OCI-LY1 (cell line): Measurements from ENCODE around the gene TMEM87A.

Experiments
- H2AFZ ChIP-seq: fragments of 200-600 bp; sonication (generic), shearing (Covaris generic); 2 replicates; pipeline ENCODE4 v1.6.0; 2014; ENCODE audit warnings: antibody characterized with exemption, mild to moderate bottlenecking, low read length
- H3F3A ChIP-seq: fragments of 200-600 bp; sonication (generic), shearing (Covaris generic); 2 replicates; pipeline ENCODE4 v1.6.0; 2014; ENCODE audit warnings: mild to moderate bottlenecking, antibody characterized with exemption, low read length, moderate library complexity; ENCODE audit not compliant: insufficient read depth
- H3K27ac ChIP-seq: fragments of 200-600 bp; sonication (generic); 2 replicates; pipeline ENCODE4 v1.5.1; 2014; ENCODE audit warnings: low read length, mixed run types, mild to moderate bottlenecking, low read depth; ENCODE audit not compliant: poor library complexity, severe bottlenecking
- H3K27me3 ChIP-seq: fragments of 200-600 bp; sonication (generic); 2 replicates; pipeline ENCODE4 v1.6.0; 2014; ENCODE audit warnings: antibody characterized with exemption, mild to moderate bottlenecking, low read length, moderate library complexity; ENCODE audit not compliant: insufficient read depth
- H3K36me3 ChIP-seq: fragments of 200-600 bp; sonication (generic); 2 replicates; pipeline ENCODE4 v1.6.1; 2014; ENCODE audit warnings: mild to moderate bottlenecking, antibody characterized with exemption, low read length, moderate library complexity, mixed read lengths; ENCODE audit not compliant: insufficient read depth
- H3K4me1 ChIP-seq: fragments of 200-600 bp; sonication (generic); 2 replicates; pipeline ENCODE4 v1.5.1; 2014; ENCODE audit warnings: mild to moderate bottlenecking, low read length, moderate library complexity; ENCODE audit not compliant: insufficient read depth, severe bottlenecking
- H3K4me2 ChIP-seq: fragments of 200-600 bp; sonication (generic), shearing (Covaris generic); 2 replicates; pipeline ENCODE4 v1.6.1; 2014; ENCODE audit warnings: low read length
- H3K4me3 ChIP-seq: fragments of 200-600 bp; sonication (generic); 2 replicates; pipeline ENCODE4 v1.5.1; 2014; ENCODE audit warnings: low read length, low read depth, mild to moderate bottlenecking, mixed read lengths; ENCODE audit not compliant: poor library complexity, severe bottlenecking
- H3K79me2 ChIP-seq: fragments of 200-600 bp; shearing (Covaris generic); 2 replicates; pipeline ENCODE4 v1.6.1; 2016; ENCODE audit warnings: mixed run types, low read length, mixed read lengths; ENCODE audit not compliant: insufficient read depth
- H3K9ac ChIP-seq: fragments of 200-600 bp; sonication (generic), shearing (Covaris generic); 2 replicates; pipeline ENCODE4 v1.6.1; 2014; ENCODE audit warnings: mild to moderate bottlenecking, low read length, mixed read lengths
- H3K9me2 ChIP-seq: fragments of 200-600 bp; sonication (generic), shearing (Covaris generic); 2 replicates; pipeline ENCODE4 v1.6.1; 2014; ENCODE audit warnings: low read depth, mild to moderate bottlenecking, low read length, mixed read lengths
- H3K9me3 ChIP-seq: fragments of 200-600 bp; shearing (Covaris generic); 2 replicates; pipeline ENCODE4 v1.6.1; 2014; ENCODE audit warnings: low read length, mixed read lengths
- H4K20me1 ChIP-seq: fragments of 200-600 bp; sonication (generic), shearing (Covaris generic); 2 replicates; pipeline ENCODE4 v1.6.0; 2016; ENCODE audit warnings: mild to moderate bottlenecking, low read length; ENCODE audit not compliant: insufficient read depth
- EZH2 ChIP-seq: fragments of 200-600 bp; sonication (generic), shearing (Covaris generic); IDR thresholded peaks from 2 replicates; pipeline ENCODE4 v1.8.0; 2017; ENCODE audit warnings: borderline replicate concordance, mixed run types, mild to moderate bottlenecking, antibody characterized with exemption, low read length, moderate library complexity, mixed read lengths
- TF ChIP-seq, protein P1 (sequence below): fragments of 200-600 bp; sonication (generic), shearing (Covaris generic); IDR thresholded peaks from 2 replicates; pipeline ENCODE4 v1.5.1; 2017; ENCODE audit warnings: mild to moderate bottlenecking, antibody characterized with exemption, low read length, moderate library complexity, mixed read lengths

Gene TMEM87A

DNA sequence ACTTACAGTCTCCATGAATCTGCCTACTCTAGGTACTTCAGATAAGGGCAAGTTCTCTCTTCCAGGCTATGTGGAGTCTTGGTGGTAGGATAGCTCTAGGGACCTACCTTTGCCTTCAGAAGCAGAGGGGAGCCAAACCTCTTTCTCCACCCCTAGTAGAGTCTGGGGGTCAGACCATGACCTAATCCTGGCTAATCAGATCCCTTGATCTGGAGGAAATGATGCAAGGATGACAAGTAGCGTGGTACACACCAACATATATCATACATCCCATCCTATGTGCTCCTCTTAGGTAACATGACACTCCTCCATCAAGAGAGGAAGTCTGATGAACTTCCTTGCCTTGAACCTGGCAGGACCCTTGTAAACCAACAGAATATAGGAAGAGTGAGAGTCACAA is 101.4 kb downstream of the TMEM87A start:
- no peaks in the 10 kb centered on the region for H3F3A ChIP-seq
- no peak overlapping the region for H3K4me3 ChIP-seq
- no peak overlapping the region for H3K27ac ChIP-seq
- no peaks in the 10 kb centered on the region for H3K4me1 ChIP-seq
- no peak overlapping the region for H2AFZ ChIP-seq
- peaks cover 88% of the 10 kb centered on the region for H3K36me3 ChIP-seq
- TF ChIP-seq, protein P1, sequence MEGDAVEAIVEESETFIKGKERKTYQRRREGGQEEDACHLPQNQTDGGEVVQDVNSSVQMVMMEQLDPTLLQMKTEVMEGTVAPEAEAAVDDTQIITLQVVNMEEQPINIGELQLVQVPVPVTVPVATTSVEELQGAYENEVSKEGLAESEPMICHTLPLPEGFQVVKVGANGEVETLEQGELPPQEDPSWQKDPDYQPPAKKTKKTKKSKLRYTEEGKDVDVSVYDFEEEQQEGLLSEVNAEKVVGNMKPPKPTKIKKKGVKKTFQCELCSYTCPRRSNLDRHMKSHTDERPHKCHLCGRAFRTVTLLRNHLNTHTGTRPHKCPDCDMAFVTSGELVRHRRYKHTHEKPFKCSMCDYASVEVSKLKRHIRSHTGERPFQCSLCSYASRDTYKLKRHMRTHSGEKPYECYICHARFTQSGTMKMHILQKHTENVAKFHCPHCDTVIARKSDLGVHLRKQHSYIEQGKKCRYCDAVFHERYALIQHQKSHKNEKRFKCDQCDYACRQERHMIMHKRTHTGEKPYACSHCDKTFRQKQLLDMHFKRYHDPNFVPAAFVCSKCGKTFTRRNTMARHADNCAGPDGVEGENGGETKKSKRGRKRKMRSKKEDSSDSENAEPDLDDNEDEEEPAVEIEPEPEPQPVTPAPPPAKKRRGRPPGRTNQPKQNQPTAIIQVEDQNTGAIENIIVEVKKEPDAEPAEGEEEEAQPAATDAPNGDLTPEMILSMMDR, result no peak
- TF ChIP-seq EZH2, result no peak
- no peaks in the 10 kb centered on the region for H3K9me2 ChIP-seq
- H3K9ac ChIP-seq, result no peak overlapping the region
- no peak overlapping the region for H3K4me2 ChIP-seq
- H3K79me2 ChIP-seq, result no peaks in the 10 kb centered on the region
- no peaks in the 10 kb centered on the region for H4K20me1 ChIP-seq
- no peaks in the 10 kb centered on the region for H3K27me3 ChIP-seq
- H3K9me3 ChIP-seq, result no peaks in the 10 kb centered on the region

DNA sequence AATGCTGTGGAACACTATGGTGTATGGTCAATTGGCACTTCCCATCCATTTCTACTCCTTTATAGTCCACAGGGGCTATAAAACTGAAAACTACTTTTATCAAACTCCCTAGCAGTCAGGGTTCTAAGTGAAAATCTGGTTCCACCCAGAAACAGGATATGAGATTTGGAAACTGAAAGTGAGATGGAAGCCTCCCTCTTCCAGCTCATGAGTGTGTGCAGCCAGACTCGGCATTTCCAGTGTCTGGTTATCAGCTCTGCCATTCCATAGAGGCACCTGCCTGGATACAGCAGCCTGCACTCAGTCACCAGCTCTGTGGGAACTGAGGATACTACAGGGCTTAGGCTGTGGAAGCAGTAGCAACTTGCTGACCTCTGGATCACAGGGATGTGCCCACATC is 102.1 kb downstream of the TMEM87A start:
- Histone ChIP-seq H2AFZ (no peak overlapping the region), H3K4me2 (no peak overlapping the region), H3F3A (no peaks in the 10 kb centered on the region), H3K4me1 (no peaks in the 10 kb centered on the region), H3K4me3 (no peak overlapping the region), H3K9me3 (no peaks in the 10 kb centered on the region), H3K27ac (no peak overlapping the region), H3K9ac (no peak overlapping the region), H3K27me3 (no peaks in the 10 kb centered on the region), H3K79me2 (no peaks in the 10 kb centered on the region), H3K9me2 (no peaks in the 10 kb centered on the region), H3K36me3 (peaks cover 91% of the 10 kb centered on the region), H4K20me1 (no peaks in the 10 kb centered on the region)
- no peak for TF ChIP-seq EZH2
- TF ChIP-seq, protein P1, result no peak

DNA sequence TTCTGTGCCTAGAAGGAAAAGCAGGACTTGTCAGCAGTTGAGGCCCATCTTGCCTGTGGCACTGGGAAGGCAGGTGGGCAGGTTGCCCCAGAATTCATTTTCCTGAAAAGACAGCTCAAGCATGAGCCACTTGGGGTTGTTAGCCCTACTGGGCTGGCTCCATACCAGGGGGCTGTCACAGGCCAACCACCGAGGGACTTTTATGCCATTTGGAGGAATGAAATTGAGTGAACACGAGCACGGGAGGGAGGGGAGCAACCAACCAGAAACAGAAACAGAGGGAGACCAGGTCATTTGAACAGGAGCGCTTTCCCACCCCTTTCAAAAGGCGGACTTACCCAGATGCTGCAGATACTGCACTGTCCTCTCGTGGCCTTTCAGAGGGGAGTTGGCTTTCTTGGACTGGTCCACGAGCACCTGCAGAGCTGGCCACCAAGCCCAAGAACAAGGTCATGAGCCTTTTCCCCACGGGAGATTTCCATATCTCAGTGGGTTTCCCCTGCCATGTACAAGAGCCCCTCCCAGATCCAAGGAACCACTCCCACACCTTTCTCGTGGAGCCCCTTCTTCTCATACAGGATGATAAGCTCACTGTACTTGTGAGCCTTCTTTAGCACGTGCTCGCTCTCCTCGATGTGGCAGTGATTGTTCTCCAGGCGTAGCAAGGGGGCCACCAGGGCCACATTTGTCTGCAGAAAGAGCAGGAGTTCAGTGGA is 106.8 kb downstream of the TMEM87A start:
- no peaks in the 10 kb centered on the region for H3F3A ChIP-seq
- H3K4me2 ChIP-seq, result no peak overlapping the region
- no peak overlapping the region for H3K4me3 ChIP-seq
- H3K9ac ChIP-seq, result no peak overlapping the region
- H3K27ac ChIP-seq, result no peak overlapping the region
- peaks cover 97% of the 10 kb centered on the region for H3K36me3 ChIP-seq
- no peaks in the 10 kb centered on the region for H3K79me2 ChIP-seq
- H3K9me2 ChIP-seq, result no peaks in the 10 kb centered on the region
- no peaks in the 10 kb centered on the region for H3K27me3 ChIP-seq
- H2AFZ ChIP-seq, result no peak overlapping the region
- no peaks in the 10 kb centered on the region for H3K4me1 ChIP-seq
- H3K9me3 ChIP-seq, result no peaks in the 10 kb centered on the region
- no peaks in the 10 kb centered on the region for H4K20me1 ChIP-seq
- TF ChIP-seq, protein P1, result no peak
- TF ChIP-seq EZH2, result no peak
